CD4-positive, alpha-beta T cell (primary cell): ENCODE measurements around the gene CYBRD1. TPM values are rescaled to one million over a fixed set of nuclear protein-coding genes. Genes with fewer than 3 reads are reported as not detected.

Experiments used
- ATAC-seq: fragments of 200-7000 bp; cut with Tn5 transposase; one replicate; pipeline ENCODE4 v1.10.0; 2022; ENCODE audit warnings: mild to moderate bottlenecking; ENCODE audit not compliant: poor library complexity
- CTCF ChIA-PET: fragments of 350-600 bp; sonication (Branson Sonifier 250); formaldehyde crosslinking; loops from one replicate; lab custom pipeline; 2021; ENCODE audit warnings: antibody characterized with exemption, inconsistent platforms; lab: Charles Lee
- POLR2A ChIA-PET: fragments of 350-600 bp; sonication (Branson Sonifier 250); formaldehyde crosslinking; loops from one replicate; lab custom pipeline; 2021; ENCODE audit warnings: antibody characterized with exemption, inconsistent platforms; lab: Charles Lee
- DNase-seq, 14 experiments: peaks; one replicate each; pipeline ENCODE4 v3.0.0-alpha.2; 2013 to 2020; ENCODE audit warnings: mixed read lengths in 2 of 14
- H3K27ac ChIP-seq, 2 donors: one replicate each; pipeline versions ENCODE4 v1.5.1 to v1.7.0; 2013; ENCODE audit warnings: low read length in 2 of 2, low read depth in 1 of 2, mild to moderate bottlenecking in 1 of 2
- H3K27me3 ChIP-seq, 2 experiments: 1 replicate in 1 of 2; 2 replicates in 1 of 2; pipeline versions ENCODE4 v1.6.1 to v1.7.0; 2013; ENCODE audit warnings: low read length in 2 of 2, control low read depth in 1 of 2, mild to moderate bottlenecking in 1 of 2, moderate library complexity in 1 of 2; ENCODE audit not compliant: insufficient read depth in 2 of 2, control insufficient read depth in 1 of 2
- H3K36me3 ChIP-seq: one replicate; pipeline ENCODE4 v1.6.1; 2013; ENCODE audit warnings: low read length, control low read depth; ENCODE audit not compliant: insufficient read depth
- H3K4me1 ChIP-seq: one replicate; pipeline ENCODE4 v1.6.1; 2013; ENCODE audit warnings: low read length, control low read depth; ENCODE audit not compliant: insufficient read depth
- H3K4me3 ChIP-seq: one replicate; pipeline ENCODE4 v1.5.1; 2013; ENCODE audit warnings: mild to moderate bottlenecking, low read length, moderate library complexity
- H3K9me3 ChIP-seq, 2 experiments: 1 replicate in 1 of 2; 2 replicates in 1 of 2; pipeline versions ENCODE4 v1.6.1 to v1.7.0; 2013; ENCODE audit warnings: low read length in 2 of 2, mild to moderate bottlenecking in 2 of 2, control low read depth in 1 of 2, moderate library complexity in 1 of 2; ENCODE audit not compliant: control insufficient read depth in 1 of 2, insufficient read depth in 1 of 2
- H3K27ac Mint-ChIP-seq: one replicate; pipeline ENCODE4 v1.8.0; 2020; ENCODE audit warnings: mixed read lengths
- H3K27me3 Mint-ChIP-seq: one replicate; pipeline ENCODE4 v1.8.0; 2021; ENCODE audit warnings: mixed read lengths
- H3K36me3 Mint-ChIP-seq: one replicate; pipeline ENCODE4 v1.8.0; 2021; ENCODE audit warnings: low read depth, mixed read lengths
- H3K4me1 Mint-ChIP-seq: one replicate; pipeline ENCODE4 v1.8.0; 2021; ENCODE audit warnings: low read depth, mixed read lengths
- H3K4me3 Mint-ChIP-seq: one replicate; pipeline ENCODE4 v1.8.0; 2020; ENCODE audit warnings: mild to moderate bottlenecking, mixed read lengths
- H3K9me3 Mint-ChIP-seq: one replicate; pipeline ENCODE4 v1.8.0; 2020; ENCODE audit warnings: mixed read lengths
- CTCF ChIP-seq: fragments of 200-600 bp; IDR thresholded peaks from one replicate; pipeline ENCODE4 v1.8.0; 2022; ENCODE audit warnings: antibody characterized with exemption, mild to moderate bottlenecking
- intact Hi-C, 2 experiments: fragments of 100-400 bp; cut with DNase I in 1 of 2; cut with micrococcal nuclease in 1 of 2; formaldehyde crosslinking; loops; one replicate each; pipeline versions ENCODE4 v1.15.1 to v1.9.0; 2023 to 2025; cut with DNase I, micrococcal nuclease
- total RNA-seq, 174 experiments: library from RNA in 2 of 174; stranded (reverse) in 2 of 174; gene quantifications; one replicate each; pipeline ENCODE4 v1.2.3 and lab custom pipeline; 2021 to 2026

CYBRD1 gene
- total RNA-seq, 2 experiments from 2014 or later: 0.27 to 0.45 TPM

DNA sequence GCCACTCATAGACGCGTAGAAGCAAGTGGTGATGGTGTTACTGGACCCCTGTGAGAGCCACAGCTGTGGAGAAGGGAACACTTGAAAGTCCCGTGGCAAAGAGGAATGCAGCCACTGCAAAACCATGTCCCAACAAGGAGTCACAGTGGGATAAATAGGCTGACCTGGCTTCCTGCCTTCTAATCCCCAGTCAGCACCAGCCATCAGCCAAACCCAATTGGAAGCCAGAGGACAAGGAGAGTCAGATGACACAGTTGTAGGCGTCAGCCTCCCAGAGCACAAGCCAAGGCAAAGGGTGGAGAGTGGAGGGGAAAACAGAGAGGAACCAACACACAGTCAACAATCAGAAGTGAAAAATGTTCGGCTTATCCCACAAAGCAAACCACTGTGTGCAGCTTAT, 5.5 kb upstream of the CYBRD1 start:
- H3K27ac ChIP-seq: no peak overlapping the region
- POLR2A ChIA-PET: no interaction called here

GRCh38 chr2:171520471-171520870, 1.8 kb upstream of the CYBRD1 start:
- Histone ChIP-seq H3K9me3 (peaks cover 0 to 14% of the 10 kb centered on the region in 2 experiments), H3K27me3 (peaks cover 21 to 36% of the 10 kb centered on the region in 2 experiments), H3K4me1 (peaks cover 23% of the 10 kb centered on the region), H3K36me3 (no peaks in the 10 kb centered on the region), H3K4me3 (no peak overlapping the region), H3K27ac (no peak overlapping the region)
- Mint-ChIP-seq H3K4me3 (no peak overlapping the region), H3K36me3 (no peaks in the 10 kb centered on the region), H3K4me1 (peaks cover 9% of the 10 kb centered on the region), H3K27ac (no peak overlapping the region), H3K9me3 (no peaks in the 10 kb centered on the region), H3K27me3 (peaks cover 62% of the 10 kb centered on the region)
- ChIA-PET POLR2A (no interaction called here), CTCF (no interaction called here)
- ATAC-seq (no peak), DNase-seq (no peak)
- TF ChIP-seq CTCF: no peak
- intact Hi-C loops: no loop called here

More for the DNA sequence above, 5.5 kb upstream of the CYBRD1 start:
- Histone ChIP-seq H3K4me3 (no peak overlapping the region), H3K27me3 (peaks cover 4 to 15% of the 10 kb centered on the region in 2 experiments), H3K36me3 (no peaks in the 10 kb centered on the region), H3K4me1 (peaks cover under 1% of the 10 kb centered on the region), H3K9me3 (no peaks in the 10 kb centered on the region)
- intact Hi-C loops: no loop called here
- Mint-ChIP-seq H3K9me3 (no peaks in the 10 kb centered on the region), H3K27me3 (peaks cover 34% of the 10 kb centered on the region), H3K27ac (no peak overlapping the region), H3K4me3 (no peak overlapping the region), H3K36me3 (no peaks in the 10 kb centered on the region), H3K4me1 (peaks cover 2% of the 10 kb centered on the region)
- no peak for ATAC-seq
- no peak for TF ChIP-seq CTCF
- CTCF ChIA-PET: interaction anchor here (1.0 kb wide), 1 partner anchor 230 kb away, joined by 4 read pairs; no protein-coding TSS in a partner anchor
- no peak for DNase-seq

DNA sequence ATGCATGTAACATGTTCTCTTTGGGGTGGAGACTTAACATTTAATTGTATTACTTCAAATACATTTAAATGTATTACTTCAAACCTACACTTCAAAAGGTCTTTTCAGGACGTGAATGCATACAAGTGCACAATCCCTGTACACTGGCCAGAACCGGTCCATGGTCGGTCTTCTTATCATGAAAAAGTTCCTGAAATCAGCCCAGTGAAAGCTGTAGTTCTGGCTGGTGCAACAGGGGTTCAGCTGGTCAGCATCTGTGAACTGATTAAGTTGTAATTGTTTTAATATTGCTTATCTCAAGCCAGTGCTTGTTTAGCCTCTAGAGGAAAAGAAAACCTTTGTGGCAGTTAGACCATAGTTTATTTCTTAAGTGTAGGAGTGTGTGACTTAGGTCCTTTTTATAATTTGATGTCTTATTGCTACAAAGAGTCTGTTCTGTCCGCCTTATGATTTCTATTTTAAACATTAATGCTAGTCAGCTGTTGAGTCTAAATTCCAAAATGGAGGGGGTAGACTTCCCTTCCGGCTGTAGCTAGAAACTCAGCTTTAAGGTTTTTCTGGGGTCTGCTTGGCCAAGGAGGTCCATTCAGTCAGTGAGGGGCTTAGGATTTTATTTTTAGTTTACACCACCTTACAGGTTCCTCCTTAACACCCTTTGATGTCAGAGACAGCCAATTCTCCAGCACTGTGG, 768 bp upstream of the CYBRD1 start:
- Mint-ChIP-seq H3K4me3 (peak overlapping the region; percentile 69), H3K9me3 (no peaks in the 10 kb centered on the region), H3K27me3 (peaks cover 64% of the 10 kb centered on the region), H3K4me1 (peaks cover 9% of the 10 kb centered on the region), H3K36me3 (no peaks in the 10 kb centered on the region), H3K27ac (no peak overlapping the region)
- ChIA-PET CTCF (no interaction called here), POLR2A (no interaction called here)
- Histone ChIP-seq H3K4me1 (peaks cover 23% of the 10 kb centered on the region), H3K4me3 (peak overlapping the region; percentile 46), H3K9me3 (peaks cover 0 to 14% of the 10 kb centered on the region in 2 experiments), H3K27me3 (peaks cover 21 to 36% of the 10 kb centered on the region in 2 experiments), H3K27ac (no peak overlapping the region), H3K36me3 (no peaks in the 10 kb centered on the region)
- DNase-seq (no peak), ATAC-seq (no peak)
- intact Hi-C loops: no loop called here
- TF ChIP-seq CTCF: no peak
